ENCODE measurements around the gene KCNAB1. TPM values are rescaled to one million over a fixed set of nuclear protein-coding genes. Genes with fewer than 3 reads are reported as not detected.

The KCNAB1 gene
- total RNA-seq, 4 donors from 2014 or later, result 4.2 to 11.4 (median 7.8) TPM

GRCh38 chr3:156151824-156152428 lies 31.5 kb downstream of the KCNAB1 start:
- Histone ChIP-seq H3K27me3 (no peaks in the 10 kb centered on the region), H3K9me3 (no peaks in the 10 kb centered on the region), H3K27ac (peak overlapping the region in 2 of 4 donors; percentile 82 to 85), H3K4me3 (no peak overlapping the region), H3K36me3 (no peaks in the 10 kb centered on the region), H3K4me1 (peaks cover 0 to 44% (median 22%) of the 10 kb centered on the region in 4 donors)
- TF ChIP-seq EP300 (IDR thresholded peaks at IDR 0.05) (no peak), CTCF (IDR thresholded peaks at IDR 0.05) (peak; percentile 48 to 69 (median 59))
- 38 to 43% methylated on average over 10 of the region's 10 CpGs for WGBS, 2 donors
- peak; percentile 35 to 62 for DNase-seq (ENCODE audit: low spot score in 2 of 2)

GRCh38 chr3:156158656-156159295 lies 38.4 kb downstream of the KCNAB1 start:
- Histone ChIP-seq H3K9me3 (no peaks in the 10 kb centered on the region), H3K4me1 (peaks cover 0 to 8% (median 0%) of the 10 kb centered on the region in 4 donors), H3K27me3 (no peaks in the 10 kb centered on the region), H3K27ac (no peak overlapping the region), H3K36me3 (no peaks in the 10 kb centered on the region), H3K4me3 (no peak overlapping the region)
- no peak for TF ChIP-seq EP300 (IDR thresholded peaks at IDR 0.05)
- TF ChIP-seq CTCF (IDR thresholded peaks at IDR 0.05), result no peak
- TF ChIP-seq POLR2A (IDR thresholded peaks at IDR 0.05), result no peak
- DNase-seq (ENCODE audit: low spot score in 2 of 2), result no peak
- WGBS, 2 donors, result 62 to 74% methylated on average over 3 of the region's 3 CpGs

- no peak overlapping the region for H3K27ac ChIP-seq
- no peaks in the 10 kb centered on the region for H3K36me3 ChIP-seq
- no peaks in the 10 kb centered on the region for H3K9me3 ChIP-seq
- TF ChIP-seq CTCF (IDR thresholded peaks at IDR 0.05), result no peak
- no peak for TF ChIP-seq EP300 (IDR thresholded peaks at IDR 0.05)
- TF ChIP-seq POLR2A (IDR thresholded peaks at IDR 0.05), result no peak
- H3K4me1 ChIP-seq, result peaks cover 0 to 8% (median 0%) of the 10 kb centered on the region in 4 donors
- H3K27me3 ChIP-seq, result no peaks in the 10 kb centered on the region
- WGBS, 2 donors, result 28 to 44% methylated on average over 3 of the region's 3 CpGs
- no peak overlapping the region for H3K4me3 ChIP-seq
- no peak for DNase-seq (ENCODE audit: low spot score in 2 of 2)
Observed at GRCh38 chr3:156160647-156161046, 40.3 kb downstream of the KCNAB1 start.

GRCh38 chr3:156161172-156161571 lies 40.8 kb downstream of the KCNAB1 start:
- no peak for DNase-seq (ENCODE audit: low spot score in 2 of 2)
- peaks cover 0 to 8% (median 0%) of the 10 kb centered on the region in 4 donors for H3K4me1 ChIP-seq
- TF ChIP-seq EP300 (IDR thresholded peaks at IDR 0.05), result no peak
- no peak for TF ChIP-seq POLR2A (IDR thresholded peaks at IDR 0.05)
- no peak for TF ChIP-seq CTCF (IDR thresholded peaks at IDR 0.05)
- no peak overlapping the region for H3K4me3 ChIP-seq
- WGBS, 2 donors, result 39 to 44% methylated on average over 1 of the region's 1 CpG
- H3K36me3 ChIP-seq, result no peaks in the 10 kb centered on the region
- H3K27ac ChIP-seq, result no peak overlapping the region
- H3K9me3 ChIP-seq, result no peaks in the 10 kb centered on the region
- H3K27me3 ChIP-seq, result no peaks in the 10 kb centered on the region

GRCh38 chr3:156163848-156164247 lies 43.5 kb downstream of the KCNAB1 start:
- H3K4me1 ChIP-seq, result peaks cover 0 to 8% (median 0%) of the 10 kb centered on the region in 4 donors
- no peaks in the 10 kb centered on the region for H3K9me3 ChIP-seq
- no peaks in the 10 kb centered on the region for H3K27me3 ChIP-seq
- WGBS, 2 donors, result 81 to 84% methylated on average over 2 of the region's 2 CpGs
- no peaks in the 10 kb centered on the region for H3K36me3 ChIP-seq
- H3K27ac ChIP-seq, result no peak overlapping the region
- DNase-seq (ENCODE audit: low spot score in 2 of 2), result no peak
- TF ChIP-seq CTCF (IDR thresholded peaks at IDR 0.05), result no peak
- TF ChIP-seq POLR2A (IDR thresholded peaks at IDR 0.05), result no peak
- TF ChIP-seq EP300 (IDR thresholded peaks at IDR 0.05), result no peak
- no peak overlapping the region for H3K4me3 ChIP-seq

Data from tibial nerve (tissue), 4 donors.